ENCODE results near the gene SF3A2.

SF3A2 gene

DNA sequence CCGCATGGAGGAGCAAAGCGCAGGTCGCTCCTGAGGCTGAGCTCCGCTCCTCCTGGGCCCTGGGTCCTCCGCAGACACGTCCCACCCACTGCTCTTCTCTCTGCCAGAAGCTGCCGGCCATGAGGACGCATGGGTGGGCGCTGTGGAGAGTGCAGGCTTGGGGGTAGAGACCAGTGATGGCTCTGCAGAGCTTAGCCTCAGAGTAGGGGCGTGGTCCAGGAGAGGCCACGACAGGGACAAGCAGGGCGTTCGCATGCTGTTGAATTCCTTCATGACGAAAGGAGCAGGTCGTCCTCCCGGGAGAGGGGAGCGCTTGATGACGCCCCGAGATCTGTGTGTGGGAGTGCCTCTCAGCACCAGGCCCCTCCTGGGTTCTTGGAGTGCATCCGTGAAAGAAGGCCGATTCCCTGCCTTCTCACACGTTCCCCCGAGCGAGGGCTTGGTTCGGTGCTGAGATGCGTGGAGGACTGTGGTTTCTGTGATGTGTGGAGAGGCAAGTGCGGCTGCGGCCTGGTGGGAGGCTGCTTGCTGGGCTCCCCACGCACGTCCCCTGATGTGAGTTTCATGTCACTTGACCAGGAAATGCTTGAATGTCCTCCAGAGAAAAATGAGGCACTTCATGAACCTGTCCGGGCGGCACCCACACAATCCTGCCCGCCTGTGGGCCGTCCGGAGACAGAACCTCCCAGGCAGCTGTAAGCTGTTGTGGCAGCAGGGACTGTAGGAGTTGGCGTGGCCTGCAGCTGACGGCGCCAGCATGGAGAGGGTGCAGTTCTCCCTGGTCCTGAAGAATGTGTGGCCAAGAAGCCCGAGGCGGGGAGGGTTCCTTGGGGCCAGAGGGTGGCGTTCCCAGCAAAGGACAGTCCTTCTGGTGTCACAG, 4.5 kb downstream of the SF3A2 start (continued):
- TF ChIP-seq, protein P1, sequence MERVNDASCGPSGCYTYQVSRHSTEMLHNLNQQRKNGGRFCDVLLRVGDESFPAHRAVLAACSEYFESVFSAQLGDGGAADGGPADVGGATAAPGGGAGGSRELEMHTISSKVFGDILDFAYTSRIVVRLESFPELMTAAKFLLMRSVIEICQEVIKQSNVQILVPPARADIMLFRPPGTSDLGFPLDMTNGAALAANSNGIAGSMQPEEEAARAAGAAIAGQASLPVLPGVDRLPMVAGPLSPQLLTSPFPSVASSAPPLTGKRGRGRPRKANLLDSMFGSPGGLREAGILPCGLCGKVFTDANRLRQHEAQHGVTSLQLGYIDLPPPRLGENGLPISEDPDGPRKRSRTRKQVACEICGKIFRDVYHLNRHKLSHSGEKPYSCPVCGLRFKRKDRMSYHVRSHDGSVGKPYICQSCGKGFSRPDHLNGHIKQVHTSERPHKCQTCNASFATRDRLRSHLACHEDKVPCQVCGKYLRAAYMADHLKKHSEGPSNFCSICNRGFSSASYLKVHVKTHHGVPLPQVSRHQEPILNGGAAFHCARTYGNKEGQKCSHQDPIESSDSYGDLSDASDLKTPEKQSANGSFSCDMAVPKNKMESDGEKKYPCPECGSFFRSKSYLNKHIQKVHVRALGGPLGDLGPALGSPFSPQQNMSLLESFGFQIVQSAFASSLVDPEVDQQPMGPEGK (CRISPR knock-in tag; IDR thresholded peaks at IDR 0.05; ENCODE audit: borderline replicate concordance): no peak
- TF ChIP-seq RARB (CRISPR knock-in tag; IDR thresholded peaks at IDR 0.05): no peak
- no peak for TF ChIP-seq ZNF565 (CRISPR knock-in tag; conservative IDR thresholded peaks at IDR 0.05; ENCODE audit: low read depth)
- no peak for TF ChIP-seq ZNF8 (CRISPR knock-in tag; IDR thresholded peaks at IDR 0.05)
- TF ChIP-seq ZC3H10 (CRISPR knock-in tag; IDR thresholded peaks at IDR 0.05): no peak
- TF ChIP-seq ISL1 (CRISPR knock-in tag; IDR thresholded peaks at IDR 0.05): no peak
- TF ChIP-seq OSR1 (CRISPR knock-in tag; IDR thresholded peaks at IDR 0.05): no peak
- no peak for TF ChIP-seq GLIS3 (CRISPR knock-in tag; IDR thresholded peaks at IDR 0.05)
- TF ChIP-seq ARNTL (CRISPR knock-in tag; IDR thresholded peaks at IDR 0.05; ENCODE audit: borderline replicate concordance, low read depth): no peak
- TF ChIP-seq PPARA (CRISPR knock-in tag; IDR thresholded peaks at IDR 0.05; ENCODE audit: borderline replicate concordance): no peak
- no peak for TF ChIP-seq ZFP3 (CRISPR knock-in tag; IDR thresholded peaks at IDR 0.05)

DNA sequence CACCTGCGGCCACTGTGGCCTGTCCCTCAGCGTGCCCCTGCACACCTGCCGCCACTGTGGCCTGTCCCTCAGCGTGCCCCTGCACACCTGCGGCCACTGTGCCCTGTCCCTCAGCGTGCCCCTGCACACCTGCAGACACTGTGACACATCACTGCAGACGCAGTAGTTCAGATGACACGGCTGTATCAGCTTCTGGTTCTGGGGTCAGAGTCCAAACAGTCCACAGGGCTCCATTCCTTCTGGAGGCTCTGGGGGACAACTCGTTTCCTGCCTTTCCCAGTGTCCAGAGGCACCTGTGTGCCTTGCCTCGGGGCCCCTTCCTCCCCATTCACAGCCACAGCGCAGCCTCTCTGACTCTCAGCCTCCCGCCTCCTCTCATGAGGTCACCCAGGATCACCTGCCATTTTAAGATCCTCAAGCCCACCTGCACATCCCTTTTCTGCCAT, 5.5 kb downstream of the SF3A2 start:
- TF ChIP-seq PPARA (CRISPR knock-in tag; IDR thresholded peaks at IDR 0.05; ENCODE audit: borderline replicate concordance): no peak
- no peak for TF ChIP-seq ZFP3 (CRISPR knock-in tag; IDR thresholded peaks at IDR 0.05)
- TF ChIP-seq ISL1 (CRISPR knock-in tag; IDR thresholded peaks at IDR 0.05): no peak
- TF ChIP-seq ZNF8 (CRISPR knock-in tag; IDR thresholded peaks at IDR 0.05): no peak
- no peak for TF ChIP-seq RARB (CRISPR knock-in tag; IDR thresholded peaks at IDR 0.05)
- TF ChIP-seq TCF4 (CRISPR knock-in tag; IDR thresholded peaks at IDR 0.05; ENCODE audit: borderline replicate concordance): no peak
- TF ChIP-seq OSR1 (CRISPR knock-in tag; IDR thresholded peaks at IDR 0.05): no peak
- no peak for TF ChIP-seq ZNF565 (CRISPR knock-in tag; conservative IDR thresholded peaks at IDR 0.05; ENCODE audit: low read depth)
- no peak for TF ChIP-seq ZNF70 (CRISPR knock-in tag; IDR thresholded peaks at IDR 0.05)
- TF ChIP-seq ARNTL (CRISPR knock-in tag; IDR thresholded peaks at IDR 0.05; ENCODE audit: borderline replicate concordance, low read depth): no peak
- no peak for TF ChIP-seq ESRRG (CRISPR knock-in tag; IDR thresholded peaks at IDR 0.05)
- no peak for TF ChIP-seq CSDC2 (CRISPR knock-in tag; IDR thresholded peaks at IDR 0.05)
- TF ChIP-seq, protein P2, sequence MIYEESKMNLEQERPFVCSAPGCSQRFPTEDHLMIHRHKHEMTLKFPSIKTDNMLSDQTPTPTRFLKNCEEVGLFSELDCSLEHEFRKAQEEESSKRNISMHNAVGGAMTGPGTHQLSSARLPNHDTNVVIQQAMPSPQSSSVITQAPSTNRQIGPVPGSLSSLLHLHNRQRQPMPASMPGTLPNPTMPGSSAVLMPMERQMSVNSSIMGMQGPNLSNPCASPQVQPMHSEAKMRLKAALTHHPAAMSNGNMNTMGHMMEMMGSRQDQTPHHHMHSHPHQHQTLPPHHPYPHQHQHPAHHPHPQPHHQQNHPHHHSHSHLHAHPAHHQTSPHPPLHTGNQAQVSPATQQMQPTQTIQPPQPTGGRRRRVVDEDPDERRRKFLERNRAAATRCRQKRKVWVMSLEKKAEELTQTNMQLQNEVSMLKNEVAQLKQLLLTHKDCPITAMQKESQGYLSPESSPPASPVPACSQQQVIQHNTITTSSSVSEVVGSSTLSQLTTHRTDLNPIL (CRISPR knock-in tag; IDR thresholded peaks at IDR 0.05; ENCODE audit: low read depth): no peak
- TF ChIP-seq, protein P3, sequence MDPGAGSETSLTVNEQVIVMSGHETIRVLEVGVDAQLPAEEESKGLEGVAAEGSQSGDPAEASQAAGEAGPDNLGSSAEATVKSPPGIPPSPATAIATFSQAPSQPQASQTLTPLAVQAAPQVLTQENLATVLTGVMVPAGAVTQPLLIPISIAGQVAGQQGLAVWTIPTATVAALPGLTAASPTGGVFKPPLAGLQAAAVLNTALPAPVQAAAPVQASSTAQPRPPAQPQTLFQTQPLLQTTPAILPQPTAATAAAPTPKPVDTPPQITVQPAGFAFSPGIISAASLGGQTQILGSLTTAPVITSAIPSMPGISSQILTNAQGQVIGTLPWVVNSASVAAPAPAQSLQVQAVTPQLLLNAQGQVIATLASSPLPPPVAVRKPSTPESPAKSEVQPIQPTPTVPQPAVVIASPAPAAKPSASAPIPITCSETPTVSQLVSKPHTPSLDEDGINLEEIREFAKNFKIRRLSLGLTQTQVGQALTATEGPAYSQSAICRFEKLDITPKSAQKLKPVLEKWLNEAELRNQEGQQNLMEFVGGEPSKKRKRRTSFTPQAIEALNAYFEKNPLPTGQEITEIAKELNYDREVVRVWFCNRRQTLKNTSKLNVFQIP (CRISPR knock-in tag; IDR thresholded peaks at IDR 0.05; ENCODE audit: borderline replicate concordance, low read depth): no peak
- TF ChIP-seq ZFP30 (CRISPR knock-in tag; IDR thresholded peaks at IDR 0.05): no peak
- TF ChIP-seq SNAI2 (CRISPR knock-in tag; IDR thresholded peaks at IDR 0.05): no peak
- no peak for ATAC-seq

DNA sequence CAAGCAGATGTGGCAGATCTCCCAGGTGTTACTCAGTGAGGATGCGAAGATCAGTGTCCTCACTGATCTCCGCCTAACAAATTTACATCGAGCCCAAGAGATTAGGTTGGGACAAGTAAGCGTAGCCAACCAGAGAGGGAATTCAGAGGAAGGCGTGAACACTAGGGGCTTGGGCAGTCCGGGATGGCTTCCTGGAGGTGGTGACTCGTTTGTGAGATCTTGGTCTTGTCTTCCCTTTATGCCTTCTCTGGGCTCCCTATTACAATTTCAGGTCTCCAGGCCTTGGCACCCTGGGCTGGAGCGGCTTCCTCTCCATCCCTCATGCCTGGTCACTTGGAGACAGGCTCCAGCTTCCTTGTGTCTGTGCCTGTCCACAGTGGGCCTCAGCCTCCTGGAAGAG, 6.2 kb downstream of the SF3A2 start:
- TF ChIP-seq ZNF565 (CRISPR knock-in tag; conservative IDR thresholded peaks at IDR 0.05; ENCODE audit: low read depth) (no peak), SNAI2 (CRISPR knock-in tag; IDR thresholded peaks at IDR 0.05) (no peak), GLIS3 (CRISPR knock-in tag; IDR thresholded peaks at IDR 0.05) (no peak)
- TF ChIP-seq, protein P1 (CRISPR knock-in tag; IDR thresholded peaks at IDR 0.05; ENCODE audit: borderline replicate concordance): no peak
- ATAC-seq: no peak
